DND-41 (cell line): Measurements from ENCODE around the gene VGLL2.

Experiments
- CTCF ChIP-seq: IDR thresholded peaks from 2 replicates; pipeline ENCODE4 v1.5.1; 2012; ENCODE audit warnings: borderline replicate concordance, low read length, moderate library complexity, mild to moderate bottlenecking; ENCODE audit not compliant: poor library complexity, severe bottlenecking; ENCODE audit errors: extremely low read depth
- EZH2 ChIP-seq: IDR thresholded peaks from 3 replicates; pipeline ENCODE4 v1.6.1; 2012; ENCODE audit warnings: borderline replicate concordance, low read depth, mild to moderate bottlenecking, moderate library complexity, low read length, inconsistent platforms; ENCODE audit not compliant: severe bottlenecking

GRCh38 chr6:117253785-117254184 lies 11.6 kb upstream of the VGLL2 start:
- TF ChIP-seq CTCF (no peak), EZH2 (no peak)
